GM19452 (cell line): ENCODE results near the gene HTRA3.

Source experiments
- ATAC-seq: cut with Tn5 transposase; IDR thresholded peaks from one replicate; pipeline ENCODE4 v1.9.1; 2021; ENCODE audit not compliant: unreplicated experiment

HTRA3 gene

DNA sequence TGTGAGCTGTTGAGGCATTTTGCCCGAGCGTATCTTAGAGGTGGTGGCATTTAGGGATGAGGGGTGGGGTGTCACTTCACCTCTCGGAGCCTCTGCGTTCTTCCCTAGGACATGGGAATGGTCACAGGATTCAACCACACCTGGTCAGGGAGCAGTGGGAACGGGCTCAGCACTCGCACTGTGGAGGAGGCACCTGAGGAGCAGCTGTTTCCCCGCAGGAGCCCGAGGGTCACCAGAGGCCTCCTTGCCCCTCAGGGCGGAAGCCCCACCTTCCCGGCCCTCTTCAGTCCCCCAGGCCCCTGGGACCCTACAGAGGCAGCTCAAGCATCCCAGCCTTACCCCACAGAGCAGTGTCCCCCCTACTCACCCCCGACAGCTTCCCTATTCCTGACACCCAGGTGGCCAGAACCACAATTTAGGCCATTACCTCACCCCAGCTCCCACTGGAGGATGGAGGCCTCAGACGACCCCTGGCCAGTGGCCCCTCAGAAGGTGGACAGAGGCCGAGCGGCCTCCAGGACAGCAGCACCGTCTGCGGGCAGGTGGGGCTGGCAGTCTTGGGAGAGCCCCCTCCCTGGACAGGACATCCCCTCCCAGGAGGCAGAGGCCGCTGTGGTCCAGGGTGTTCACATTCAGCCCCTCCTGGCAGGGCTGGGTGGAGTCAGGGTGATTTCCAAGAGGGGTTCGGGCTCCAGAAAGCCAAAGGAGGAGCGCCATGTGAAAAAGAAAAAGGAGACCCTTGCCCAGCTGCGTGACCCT lies 4.2 kb upstream of the HTRA3 start:
- no peak for ATAC-seq

DNA sequence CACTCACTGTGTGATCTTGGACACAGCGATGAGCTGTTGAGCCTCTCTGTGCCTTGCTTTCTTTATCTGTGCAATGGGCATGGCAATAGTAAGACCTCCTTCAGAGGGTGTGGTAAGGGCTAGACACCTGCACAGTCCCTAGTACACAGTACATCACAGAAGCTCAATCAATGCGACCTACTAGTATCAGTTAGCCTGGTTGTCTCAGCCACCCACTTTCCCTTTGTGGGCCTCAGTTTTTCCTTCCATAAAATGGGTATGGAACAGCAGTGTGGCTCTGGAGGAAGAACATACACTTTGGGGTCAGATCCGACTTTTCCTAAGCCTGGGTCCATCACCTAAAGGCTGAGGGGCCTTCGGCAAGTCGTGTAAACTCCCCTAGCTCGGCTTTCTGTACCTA lies 3.5 kb upstream of the HTRA3 start:
- ATAC-seq: no peak

DNA sequence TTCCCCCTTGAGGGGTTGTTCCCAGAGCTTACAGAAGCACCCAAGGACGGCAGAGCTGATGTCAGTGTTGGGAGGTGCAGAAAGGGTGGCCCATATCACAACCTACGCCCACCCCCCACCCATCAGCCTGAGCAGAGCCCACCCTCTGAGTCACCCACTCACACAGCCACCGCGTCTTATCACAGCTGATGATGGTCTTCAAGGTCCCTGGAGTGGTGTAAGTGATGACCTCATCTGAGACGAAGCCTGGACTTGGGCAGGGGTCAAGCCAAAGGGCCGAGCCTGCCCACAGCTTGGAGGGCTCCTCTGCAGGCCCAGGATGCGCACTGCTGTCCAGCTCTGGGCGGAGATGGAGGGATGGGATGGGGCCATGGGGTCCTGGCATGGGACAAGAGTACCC lies 3.0 kb upstream of the HTRA3 start:
- ATAC-seq: no peak

DNA sequence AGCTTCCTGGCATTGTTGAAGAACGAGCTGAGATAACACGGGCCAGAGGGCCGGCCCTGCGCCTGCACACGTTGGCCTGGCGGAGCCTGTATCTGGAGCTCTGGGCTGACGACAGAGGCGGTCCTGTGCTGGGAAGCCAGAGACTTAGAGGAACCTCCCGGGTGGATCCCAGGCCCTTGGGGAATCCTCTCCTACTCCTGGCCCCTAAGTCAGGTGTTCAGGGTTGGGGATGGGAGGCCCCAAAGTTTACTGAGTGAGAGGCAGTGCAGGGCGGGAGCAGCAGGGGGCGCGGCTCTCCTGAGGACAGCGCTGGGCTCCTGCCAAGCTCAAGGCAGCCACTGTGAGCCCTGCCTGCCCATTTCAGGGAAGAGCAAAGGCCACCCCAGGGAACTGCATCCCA lies 2.5 kb upstream of the HTRA3 start:
- no peak for ATAC-seq

DNA sequence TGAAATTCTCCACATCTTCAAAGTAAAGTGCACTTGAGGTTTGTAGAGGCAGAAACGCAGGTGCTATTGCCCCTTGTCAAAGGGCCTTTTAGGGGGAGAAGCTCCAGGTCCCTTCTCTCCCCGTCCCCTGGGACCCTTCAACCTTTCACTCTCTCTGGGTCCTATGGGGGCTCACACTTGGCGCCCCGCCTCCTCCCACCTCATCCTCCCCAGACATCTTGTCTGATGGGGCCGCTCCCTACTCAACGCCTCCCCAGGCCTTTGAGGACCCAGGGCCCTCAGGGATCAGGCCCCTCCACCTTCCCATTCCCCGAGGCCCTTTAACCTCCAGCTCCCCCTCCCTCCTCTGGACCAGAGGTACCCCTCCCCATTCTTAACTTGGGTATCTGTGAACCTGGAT lies 1.3 kb upstream of the HTRA3 start:
- no peak for ATAC-seq

DNA sequence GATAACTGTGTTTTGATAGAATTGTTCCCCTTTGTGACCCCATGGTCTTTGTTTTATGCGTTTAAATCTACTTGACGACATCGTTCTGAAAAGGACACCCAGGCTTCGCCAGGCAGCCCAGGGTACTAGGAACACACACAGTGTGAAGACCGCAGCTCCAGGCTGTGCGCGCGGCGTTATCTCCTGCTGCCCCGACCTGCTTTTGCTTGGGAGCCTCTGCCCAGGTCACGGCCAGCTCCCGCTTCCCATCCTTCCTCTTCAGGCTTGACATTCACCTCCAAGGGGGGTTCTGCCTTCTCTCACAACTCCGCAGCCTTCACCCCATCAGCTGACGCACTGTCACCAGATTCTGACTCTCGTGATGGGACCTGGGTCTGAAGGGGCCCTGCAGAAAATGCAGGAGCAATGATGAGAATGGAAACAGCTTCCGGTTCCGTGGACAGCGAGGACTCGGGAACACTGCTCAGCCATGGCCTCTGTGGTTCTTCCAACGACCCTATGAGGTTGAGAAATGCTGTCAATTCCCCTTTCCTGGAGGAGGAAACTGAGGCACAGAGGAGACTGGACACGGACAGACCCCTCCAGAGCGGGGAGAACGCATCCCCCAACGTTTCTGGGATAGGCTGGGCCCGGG lies 536 bp upstream of the HTRA3 start:
- ATAC-seq: no peak

DNA sequence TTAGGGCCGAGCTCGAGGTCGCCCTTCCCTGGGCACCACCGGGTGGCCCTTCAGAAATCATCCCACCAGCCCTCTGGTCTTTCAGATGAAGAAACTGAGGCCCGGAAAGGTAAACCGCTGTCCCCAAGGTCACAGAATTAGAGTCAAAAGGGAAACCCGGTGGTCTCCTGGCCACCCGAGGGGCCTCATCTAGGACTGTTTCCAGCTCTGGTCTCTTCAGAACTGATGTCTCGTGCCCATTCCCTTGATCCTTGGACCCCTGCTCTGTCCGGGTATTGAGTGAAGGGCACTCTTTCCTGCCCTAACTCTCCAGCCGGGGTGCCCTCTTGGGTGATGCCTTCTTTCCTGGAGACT lies 841 bp downstream of the HTRA3 start:
- ATAC-seq: no peak

DNA sequence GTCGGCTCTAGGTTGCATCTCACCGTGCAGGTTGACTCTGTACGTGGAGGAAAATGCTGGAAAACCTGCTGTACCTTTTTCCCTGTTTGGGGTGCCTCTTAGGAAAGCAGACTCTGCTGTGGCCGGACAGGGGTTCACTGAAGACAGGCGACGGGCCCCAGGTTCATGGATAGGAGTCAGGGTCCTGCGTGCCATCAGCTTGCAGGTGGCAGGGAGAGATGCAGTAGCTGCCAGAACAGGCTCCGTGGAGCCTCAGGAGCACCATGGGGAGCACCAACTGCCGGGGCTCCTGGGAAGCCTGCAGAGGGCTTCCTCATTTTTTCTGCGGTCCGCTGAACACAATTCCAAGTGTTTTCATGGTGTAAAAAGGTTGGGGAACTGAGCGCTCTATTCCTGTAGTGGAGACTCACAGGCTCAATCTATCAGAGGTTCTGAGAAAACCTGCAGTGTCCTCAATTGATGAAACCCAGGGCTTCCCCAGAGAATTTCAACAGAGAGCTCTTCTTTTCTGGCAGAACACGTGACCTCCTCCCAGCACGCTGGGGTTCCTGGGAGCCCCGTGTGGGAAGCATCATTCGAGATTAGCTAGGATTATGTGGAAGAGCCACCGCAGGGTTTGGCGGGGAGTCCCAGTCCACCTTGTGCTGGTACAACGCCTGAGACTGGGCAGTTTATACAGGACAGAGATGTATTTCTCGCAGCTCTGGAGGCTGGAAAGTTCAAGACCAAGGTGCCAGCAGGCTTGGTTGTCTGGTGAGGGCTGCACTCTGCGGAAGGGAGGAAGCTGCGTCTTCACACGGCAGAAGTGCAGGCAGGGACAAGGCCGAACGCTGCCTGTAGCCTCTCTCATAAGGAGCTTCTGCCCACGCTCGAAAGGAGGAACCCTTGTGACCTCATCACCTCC lies 1.6 kb downstream of the HTRA3 start:
- ATAC-seq: no peak

DNA sequence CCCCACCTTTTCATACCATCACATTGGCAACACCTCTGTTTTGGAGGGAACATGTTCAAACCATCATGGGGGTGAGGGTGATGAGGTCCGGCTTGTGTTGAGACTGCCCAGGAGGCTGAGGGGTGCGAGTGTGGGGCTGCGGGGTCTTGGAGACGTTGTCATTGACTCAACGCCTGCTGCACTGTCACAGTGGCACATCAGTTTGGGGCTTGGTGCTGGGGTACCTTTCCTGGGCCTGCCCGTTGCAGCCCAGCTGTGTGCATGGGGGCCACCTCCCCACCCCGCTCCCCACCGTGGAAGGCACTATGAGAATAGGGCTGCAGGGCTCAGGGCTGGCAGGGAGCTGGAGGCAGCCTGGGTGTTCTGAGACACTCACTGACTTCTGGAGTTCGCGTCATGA lies 2.3 kb downstream of the HTRA3 start:
- ATAC-seq: no peak

DNA sequence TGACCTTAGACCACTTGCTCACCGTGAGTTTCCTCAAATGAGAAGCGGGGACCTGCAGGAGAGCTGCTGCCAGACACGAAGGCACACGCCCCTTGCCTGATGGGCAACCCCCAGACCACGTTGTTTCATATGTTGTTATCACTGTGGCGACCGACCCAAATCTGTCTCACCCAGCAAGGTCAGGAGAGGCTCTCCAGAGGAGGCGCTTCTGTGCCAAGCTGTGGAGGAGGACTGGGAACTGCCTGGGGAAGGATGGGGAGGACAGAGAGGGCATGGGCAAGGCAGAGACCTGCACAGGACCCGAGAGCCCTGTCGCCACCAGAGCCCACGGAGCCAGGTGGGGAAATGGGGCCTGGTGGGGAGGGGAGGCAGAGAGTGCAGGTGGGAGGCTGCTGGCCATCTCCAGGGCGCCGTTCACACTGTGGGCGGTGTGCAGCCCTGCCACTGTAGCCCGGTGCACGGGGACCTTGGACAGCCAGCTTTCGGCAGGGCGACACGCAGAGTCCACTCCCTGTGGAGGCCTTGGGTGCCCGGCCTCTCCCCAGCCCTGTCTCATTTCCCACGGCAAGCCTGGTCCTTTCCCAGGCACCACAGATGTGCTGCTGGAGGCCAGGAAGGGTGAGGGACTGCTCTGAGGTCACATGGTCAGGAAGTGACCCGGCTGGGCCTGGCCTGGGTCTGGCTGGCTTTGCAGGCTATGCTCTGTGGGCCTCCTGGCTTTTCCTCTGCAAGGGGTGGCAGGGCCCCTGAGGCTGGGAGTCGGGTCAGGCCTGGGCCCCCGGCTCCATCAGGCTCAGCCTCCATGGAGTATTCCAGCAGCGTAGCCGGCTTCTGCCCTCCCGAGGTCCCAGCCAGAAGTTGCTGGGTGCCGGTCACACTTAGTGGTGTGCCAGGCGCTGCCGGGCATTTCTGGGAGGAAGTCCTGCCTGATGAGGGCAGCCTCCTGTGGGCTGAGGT lies 3.2 kb downstream of the HTRA3 start:
- no peak for ATAC-seq

DNA sequence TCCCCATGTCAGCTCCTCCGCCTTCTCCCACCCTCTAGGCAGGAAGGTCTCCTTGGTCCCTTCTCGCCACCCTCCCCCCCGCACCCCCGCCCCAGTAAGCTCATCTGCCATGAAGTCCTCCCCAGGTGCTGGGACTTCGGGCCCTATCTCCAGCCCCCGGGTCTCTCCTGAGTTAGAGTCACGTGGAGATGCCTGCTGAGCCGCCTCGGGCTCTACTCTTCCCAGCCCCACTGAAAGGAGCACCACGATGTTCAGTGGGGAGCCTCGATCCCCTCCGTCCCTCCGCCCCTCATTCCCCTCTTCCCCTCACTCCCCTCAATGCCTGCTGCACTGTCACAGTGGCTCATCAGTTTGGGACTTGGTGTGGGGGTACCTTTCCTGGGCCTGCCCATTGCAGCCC lies 3.9 kb downstream of the HTRA3 start:
- ATAC-seq: no peak

DNA sequence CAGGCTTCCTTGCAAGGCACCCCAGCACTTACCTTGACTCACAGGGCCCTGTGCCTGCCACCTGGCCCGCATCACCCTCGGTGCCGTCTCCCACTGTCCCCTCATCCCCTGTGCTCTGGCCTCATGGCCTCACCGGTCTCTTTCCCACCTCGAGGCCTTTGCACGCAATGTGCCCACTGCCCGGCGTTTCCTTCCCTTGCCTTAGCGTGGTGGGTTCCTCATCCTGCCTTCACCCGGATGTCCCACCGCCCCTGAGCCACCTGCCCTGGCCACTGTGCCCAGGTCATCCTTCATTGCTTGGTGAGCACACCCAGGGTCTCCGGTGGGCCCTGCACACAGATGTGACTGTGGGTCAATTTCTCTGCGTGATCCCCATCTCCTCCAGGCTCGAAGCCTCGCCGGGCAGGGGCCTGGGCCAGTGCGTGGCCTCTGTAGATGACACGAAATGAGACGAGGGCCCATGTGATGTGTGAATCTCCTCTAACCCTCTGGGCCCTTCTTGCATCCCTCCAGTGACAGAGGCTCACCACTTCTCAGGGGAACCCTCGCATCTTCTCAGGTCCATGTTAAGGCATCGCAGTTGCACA lies 4.6 kb downstream of the HTRA3 start:
- no peak for ATAC-seq

DNA sequence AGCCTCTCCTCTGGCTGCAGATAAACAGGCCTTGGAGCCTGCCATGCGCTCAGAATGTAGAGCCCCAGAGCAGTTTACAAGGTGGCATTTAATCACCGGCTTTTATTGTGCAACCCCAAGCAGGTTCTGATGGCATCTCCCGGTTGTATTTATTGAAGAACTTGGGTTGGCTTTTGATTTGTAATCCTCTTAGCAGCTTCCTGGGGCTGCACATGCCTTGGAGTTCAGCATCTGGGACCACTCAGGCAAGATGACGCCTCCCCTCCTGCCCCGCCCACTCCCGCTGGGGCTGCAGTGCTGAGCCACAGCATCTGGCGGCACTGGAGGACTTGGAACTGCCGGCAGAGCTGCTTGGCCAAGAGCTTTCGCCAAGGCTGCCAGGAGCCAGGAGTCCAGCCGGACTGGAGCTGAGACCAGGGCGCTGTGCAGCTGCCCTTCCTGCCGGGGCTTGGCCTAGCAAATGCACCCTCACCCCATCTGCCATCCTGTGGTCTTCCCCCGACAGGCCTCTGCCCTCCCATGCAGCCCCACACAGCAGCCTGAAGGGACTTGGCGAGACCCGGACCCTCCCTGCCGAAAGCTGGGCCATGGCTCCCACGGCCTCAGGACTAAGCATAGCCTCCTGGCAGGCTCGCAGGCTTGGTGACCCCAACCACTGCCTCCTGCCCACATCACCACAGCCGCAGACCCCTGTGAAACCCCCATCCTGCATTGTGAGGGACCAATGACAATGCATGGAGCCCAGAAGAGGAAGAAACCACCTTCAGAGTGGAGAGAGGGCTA lies 5.4 kb downstream of the HTRA3 start:
- no peak for ATAC-seq

DNA sequence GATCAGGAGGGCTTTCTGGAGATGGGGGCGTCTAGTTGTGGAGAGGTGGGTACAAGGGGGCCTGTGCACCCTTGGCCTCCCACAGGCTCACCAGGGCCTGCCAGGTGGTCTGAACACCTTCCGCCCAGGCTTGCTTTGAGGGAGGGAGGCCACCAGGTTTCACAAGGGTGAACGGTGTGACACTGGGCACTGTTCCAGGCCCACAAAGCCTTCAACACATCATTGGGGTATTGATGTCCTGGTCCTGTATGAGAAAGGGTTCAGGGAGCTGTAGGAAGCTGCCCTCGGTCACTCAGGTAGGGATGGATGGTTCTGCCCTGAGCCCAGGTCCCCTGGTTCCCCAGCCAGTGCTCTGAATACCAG lies 6.0 kb downstream of the HTRA3 start:
- ATAC-seq: no peak

DNA sequence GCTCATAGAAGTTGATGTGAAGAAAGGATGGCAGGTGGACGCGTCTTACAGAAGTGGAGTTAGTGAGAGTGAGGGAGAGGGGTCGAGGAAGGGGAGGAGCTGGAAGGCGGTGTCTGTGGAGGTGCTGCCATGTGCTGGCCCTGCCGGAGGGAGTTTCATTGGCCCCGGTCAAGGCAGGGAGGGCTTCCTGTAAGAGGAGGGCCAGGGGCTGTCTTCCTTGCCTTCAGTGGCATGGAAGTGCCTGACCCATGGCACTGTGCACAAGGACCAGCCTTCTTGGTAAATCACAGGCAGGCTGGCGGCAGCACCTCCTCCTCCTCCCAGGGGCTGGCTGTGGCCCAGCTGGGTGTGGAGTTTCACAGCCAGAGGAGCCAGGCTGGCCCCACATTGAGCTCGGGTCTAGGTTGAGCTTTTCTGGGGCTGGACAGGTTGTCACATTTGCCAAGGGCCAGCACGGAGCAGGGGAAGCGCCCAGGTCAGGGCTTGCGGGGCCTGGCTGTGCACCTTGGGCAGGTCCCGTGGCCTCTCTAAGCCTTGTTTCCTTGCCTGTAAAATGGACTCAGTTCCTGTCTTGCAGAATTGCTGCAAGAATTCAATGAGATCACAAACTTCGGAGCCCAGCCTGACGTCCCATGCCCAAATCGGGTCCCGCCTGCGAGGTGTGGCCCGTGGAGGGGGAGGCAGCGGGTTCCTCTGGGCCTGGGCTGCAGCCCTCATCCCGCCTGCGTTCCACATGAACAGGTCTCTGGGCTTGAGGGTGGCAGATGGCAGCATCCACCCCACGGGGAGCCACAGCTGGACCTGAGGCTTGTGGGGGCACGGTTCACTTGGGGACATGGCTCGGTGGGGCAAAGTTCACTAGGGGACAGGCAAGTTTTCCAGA lies 7.0 kb downstream of the HTRA3 start:
- ATAC-seq: no peak

DNA sequence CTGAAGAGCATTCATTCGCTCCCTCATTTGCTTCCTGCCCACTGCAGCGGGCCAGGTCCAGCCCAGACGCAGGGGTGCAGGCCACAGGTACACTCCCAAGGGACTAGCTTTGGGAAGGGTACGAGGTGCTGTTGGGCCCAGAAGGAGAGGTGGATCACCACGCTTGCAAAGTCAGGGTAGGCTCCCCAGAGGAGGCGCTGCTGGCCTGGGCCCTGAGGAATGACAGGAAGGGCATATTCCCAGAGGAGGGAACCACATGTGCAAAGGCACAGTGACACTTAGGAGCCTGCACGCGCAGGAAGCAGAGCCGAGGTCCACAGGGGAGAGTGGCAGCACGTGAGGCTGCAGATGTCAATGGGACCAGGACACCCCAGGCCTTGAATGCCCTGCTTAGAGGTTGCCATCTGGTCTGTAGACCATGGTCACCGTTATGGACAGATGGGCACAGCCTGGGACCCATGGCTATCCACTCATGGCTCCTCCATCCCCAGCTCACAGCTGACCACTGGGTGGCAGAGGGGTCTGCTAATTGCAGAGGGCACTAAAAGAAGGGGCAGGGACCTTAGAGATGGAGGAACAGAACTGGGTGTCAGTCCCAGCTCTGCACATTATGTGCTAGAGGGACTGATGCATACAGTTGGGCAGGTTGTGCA lies 7.9 kb downstream of the HTRA3 start:
- no peak for ATAC-seq

DNA sequence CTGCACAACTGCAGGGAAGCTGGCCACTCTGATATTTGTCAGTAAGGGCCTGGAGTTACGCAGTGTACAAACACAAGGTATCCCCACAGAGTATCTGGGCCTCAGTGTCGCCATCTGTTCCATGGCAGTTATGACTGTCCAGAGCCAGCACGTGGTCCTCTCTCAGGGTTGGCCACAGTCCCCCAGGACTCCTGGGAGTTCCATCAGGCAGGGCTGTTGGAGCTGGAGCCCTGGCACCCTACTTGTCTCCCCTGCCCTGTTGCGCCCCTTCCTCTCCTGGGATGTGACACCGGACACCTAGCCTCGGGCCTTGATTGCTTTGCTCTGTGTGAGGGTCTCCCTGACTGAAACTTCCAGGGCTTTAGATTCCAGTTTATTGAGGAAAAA lies 8.4 kb downstream of the HTRA3 start:
- ATAC-seq: no peak
